NCI-H2196 treated with DMSO at 0.1 percent for 48 hours (cell line): ENCODE data around the gene NECTIN2.
"Not testable (repeated sequence)": the region's sequence is repeated elsewhere in the genome, so short reads cannot be mapped to it uniquely, and the experiment has no call there.

ENCODE experiments used
- DNase-seq: peaks from one replicate; lab custom pipeline; 2025; ENCODE audit not compliant: unreplicated experiment; lab: John Stamatoyannopoulos, UW

The NECTIN2 gene

GRCh38 chr19:44848812-44849447 is 2.8 kb downstream of the NECTIN2 start:
- DNase-seq = no peak

- DNase-seq = peak; percentile 72
These were observed 4.6 kb downstream of the NECTIN2 start for GRCh38 chr19:44850641-44851109.

GRCh38 chr19:44851427-44851826 is 5.3 kb downstream of the NECTIN2 start:
- no peak for DNase-seq

GRCh38 chr19:44855606-44856005 is 9.5 kb downstream of the NECTIN2 start:
- DNase-seq = no peak

GRCh38 chr19:44856421-44857083 is 10.5 kb downstream of the NECTIN2 start:
- no peak for DNase-seq

- DNase-seq = no peak
These were observed 11.7 kb downstream of the NECTIN2 start for GRCh38 chr19:44857837-44858236.

GRCh38 chr19:44861576-44861975 is 15.5 kb downstream of the NECTIN2 start:
- DNase-seq = not testable (repeated sequence)

- DNase-seq = no peak
These were observed 17.9 kb downstream of the NECTIN2 start for GRCh38 chr19:44863990-44864389.

GRCh38 chr19:44865196-44865767 is 19.2 kb downstream of the NECTIN2 start:
- no peak for DNase-seq

GRCh38 chr19:44866664-44867063 is 20.6 kb downstream of the NECTIN2 start:
- DNase-seq = no peak

- no peak for DNase-seq
These were observed 21.5 kb downstream of the NECTIN2 start for GRCh38 chr19:44867578-44867977.

- no peak for DNase-seq
These were observed 23.8 kb downstream of the NECTIN2 start for GRCh38 chr19:44869733-44870470.

GRCh38 chr19:44871809-44872208 is 25.7 kb downstream of the NECTIN2 start:
- no peak for DNase-seq

GRCh38 chr19:44872661-44873060 is 26.6 kb downstream of the NECTIN2 start:
- no peak for DNase-seq

- DNase-seq = no peak
These were observed 28.2 kb downstream of the NECTIN2 start for GRCh38 chr19:44874317-44874716.

- no peak for DNase-seq
These were observed 29.8 kb downstream of the NECTIN2 start for GRCh38 chr19:44875666-44876451.

GRCh38 chr19:44876930-44877535 is 30.9 kb downstream of the NECTIN2 start:
- DNase-seq = peak; percentile 73

GRCh38 chr19:44878120-44878865 is 32.2 kb downstream of the NECTIN2 start:
- no peak for DNase-seq

GRCh38 chr19:44879309-44880065 is 33.4 kb downstream of the NECTIN2 start:
- no peak for DNase-seq
